Bronchial epithelial cell (primary cell): ENCODE data around the gene ACOX2. TPM values are rescaled to one million over a fixed set of nuclear protein-coding genes. Genes with fewer than 3 reads are reported as not detected.

Experiments used
- DNase-seq: peaks from one replicate; pipeline ENCODE4 v3.0.0-alpha.2; 2010; ENCODE audit warnings: low read depth
- FAIRE-seq: peaks from 2 replicates; lab custom pipeline; 2011; peaks lifted over from hg19 to GRCh38; lab: Jason Lieb, UNC
- H3K27me3 ChIP-seq: 2 replicates; pipeline ENCODE4 v1.5.1; 2011; ENCODE audit warnings: low read length; ENCODE audit not compliant: control insufficient read depth, insufficient read depth
- H3K36me3 ChIP-seq: 2 replicates; pipeline ENCODE4 v1.5.1; 2011; ENCODE audit warnings: low read length; ENCODE audit not compliant: control insufficient read depth, insufficient read depth
- H3K4me3 ChIP-seq: 2 replicates; pipeline ENCODE4 v1.5.1; 2011; ENCODE audit warnings: mild to moderate bottlenecking, low read depth, low read length, control low read depth
- total RNA-seq: library from RNA; depleted of rRNA; stranded (reverse); fragments of >200 nt; gene quantifications from 2 replicates; pipeline ENCODE4 v1.2.1, GENCODE V29; 2014
- TF ChIP-seq, protein P1 (sequence below): IDR thresholded peaks from 2 replicates; pipeline ENCODE4 v1.5.1; 2011; ENCODE audit warnings: mild to moderate bottlenecking, moderate library complexity, low read length, control low read depth, inconsistent platforms; ENCODE audit not compliant: insufficient read depth, severe bottlenecking

Gene ACOX2
- total RNA-seq, 1 donor from 2014 or later, result 0.26 TPM

DNA sequence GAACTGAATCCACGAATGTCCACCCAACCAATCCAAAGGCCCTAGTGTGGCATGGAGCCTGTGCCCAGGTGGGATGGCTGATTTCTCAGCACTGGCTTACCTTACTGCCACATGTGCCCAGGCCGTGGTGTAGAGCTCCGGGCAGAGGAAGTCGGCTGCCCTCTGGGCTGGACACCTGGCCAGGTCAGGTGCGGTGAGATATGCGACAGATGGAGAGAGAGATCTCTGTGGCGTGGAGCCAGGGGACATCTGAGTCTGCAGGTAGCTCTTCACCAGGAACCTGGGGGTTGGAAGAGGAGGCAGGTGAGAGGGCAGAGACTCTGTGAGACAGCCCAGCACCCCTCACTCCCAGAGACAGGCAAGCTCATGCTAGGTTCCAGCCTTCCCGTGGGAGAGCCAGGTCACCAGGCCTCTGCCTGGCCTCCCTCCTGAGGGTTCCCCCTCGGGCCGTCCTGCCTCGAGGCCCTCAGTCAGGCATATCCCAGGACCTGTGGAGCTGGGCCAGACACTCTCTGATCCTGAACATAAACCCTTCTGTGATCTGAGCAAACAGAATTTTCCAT is 12.6 kb downstream of the ACOX2 start:
- no peak for FAIRE-seq
- Histone ChIP-seq H3K36me3 (no peaks in the 10 kb centered on the region), H3K27me3 (no peaks in the 10 kb centered on the region), H3K4me3 (no peak overlapping the region)
- TF ChIP-seq, protein P1, sequence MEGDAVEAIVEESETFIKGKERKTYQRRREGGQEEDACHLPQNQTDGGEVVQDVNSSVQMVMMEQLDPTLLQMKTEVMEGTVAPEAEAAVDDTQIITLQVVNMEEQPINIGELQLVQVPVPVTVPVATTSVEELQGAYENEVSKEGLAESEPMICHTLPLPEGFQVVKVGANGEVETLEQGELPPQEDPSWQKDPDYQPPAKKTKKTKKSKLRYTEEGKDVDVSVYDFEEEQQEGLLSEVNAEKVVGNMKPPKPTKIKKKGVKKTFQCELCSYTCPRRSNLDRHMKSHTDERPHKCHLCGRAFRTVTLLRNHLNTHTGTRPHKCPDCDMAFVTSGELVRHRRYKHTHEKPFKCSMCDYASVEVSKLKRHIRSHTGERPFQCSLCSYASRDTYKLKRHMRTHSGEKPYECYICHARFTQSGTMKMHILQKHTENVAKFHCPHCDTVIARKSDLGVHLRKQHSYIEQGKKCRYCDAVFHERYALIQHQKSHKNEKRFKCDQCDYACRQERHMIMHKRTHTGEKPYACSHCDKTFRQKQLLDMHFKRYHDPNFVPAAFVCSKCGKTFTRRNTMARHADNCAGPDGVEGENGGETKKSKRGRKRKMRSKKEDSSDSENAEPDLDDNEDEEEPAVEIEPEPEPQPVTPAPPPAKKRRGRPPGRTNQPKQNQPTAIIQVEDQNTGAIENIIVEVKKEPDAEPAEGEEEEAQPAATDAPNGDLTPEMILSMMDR, result no peak
- DNase-seq, result no peak

DNA sequence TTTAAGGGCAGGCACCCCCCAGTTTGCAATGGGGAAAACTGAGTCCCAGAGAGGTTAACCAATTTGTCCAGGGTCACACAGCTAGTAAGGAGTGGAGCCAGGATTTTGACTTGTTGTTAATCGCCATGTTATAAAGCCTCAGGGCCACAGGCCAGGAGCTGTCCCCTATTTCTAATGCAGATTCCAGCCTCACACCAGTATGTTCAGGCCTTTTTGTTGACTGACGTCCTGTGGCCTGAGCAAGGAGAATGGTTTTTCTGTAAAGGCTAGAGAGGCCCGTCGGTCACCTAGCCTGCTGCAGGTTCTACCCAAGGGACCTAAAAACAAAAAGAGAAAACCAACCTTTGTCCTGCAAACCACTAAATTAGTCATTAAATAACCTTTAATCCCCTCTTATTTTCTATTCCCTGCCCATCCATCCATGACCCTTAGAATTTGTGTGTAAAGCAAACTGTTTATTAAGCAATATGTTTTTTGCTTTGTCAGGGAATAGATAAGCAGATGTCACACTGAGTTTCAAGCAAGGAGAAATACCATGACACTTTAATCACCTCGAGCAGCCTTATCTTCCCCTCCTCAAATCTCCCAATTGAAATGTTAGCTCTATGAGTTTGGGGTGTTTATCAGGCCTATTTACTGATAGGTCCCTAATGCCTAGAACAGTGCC is 14.1 kb downstream of the ACOX2 start:
- H3K36me3 ChIP-seq, result no peaks in the 10 kb centered on the region
- TF ChIP-seq, protein P1, result no peak
- no peak for FAIRE-seq

DNA sequence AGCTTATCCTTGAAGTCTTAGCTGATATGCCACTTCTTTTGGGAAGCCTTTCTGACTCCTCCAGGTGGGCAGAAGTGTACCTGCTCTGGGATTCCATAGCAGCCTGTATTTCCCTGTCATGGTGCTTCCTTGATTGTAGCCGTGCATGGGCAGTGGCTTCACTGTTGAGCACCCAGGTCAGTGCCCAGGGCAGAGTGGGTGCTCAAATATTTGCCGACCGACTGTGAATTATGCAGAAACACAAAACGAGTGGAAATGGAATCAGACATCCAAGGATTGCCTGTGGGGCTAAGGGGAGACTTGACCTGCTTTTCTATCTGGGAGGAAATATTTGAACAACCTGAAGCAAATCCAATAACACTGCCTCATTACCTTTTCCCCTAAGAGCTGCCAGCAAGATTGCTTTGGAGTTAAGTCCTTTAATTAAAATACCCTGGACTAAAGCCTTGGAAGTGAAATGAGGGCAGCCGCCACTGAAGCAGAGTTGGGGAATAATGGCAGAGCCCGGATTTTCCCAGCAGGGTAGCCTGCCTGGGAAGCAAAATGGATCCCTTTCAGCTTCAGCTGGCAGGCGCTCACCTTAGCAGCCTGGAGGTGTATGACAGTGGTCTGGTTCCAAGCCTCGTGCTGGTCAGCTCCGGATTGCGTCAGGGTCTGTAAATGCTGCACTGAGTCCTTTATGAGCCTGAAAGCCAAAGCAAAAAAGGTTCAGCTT is 14.9 kb downstream of the ACOX2 start:
- no peaks in the 10 kb centered on the region for H3K27me3 ChIP-seq
- TF ChIP-seq, protein P1, result no peak
- H3K36me3 ChIP-seq, result no peaks in the 10 kb centered on the region
- DNase-seq (no peak), FAIRE-seq (no peak)
- H3K4me3 ChIP-seq, result no peak overlapping the region

More for the DNA sequence above, 14.1 kb downstream of the ACOX2 start:
- Histone ChIP-seq H3K27me3 (no peaks in the 10 kb centered on the region), H3K4me3 (no peak overlapping the region)
- DNase-seq, result no peak

DNA sequence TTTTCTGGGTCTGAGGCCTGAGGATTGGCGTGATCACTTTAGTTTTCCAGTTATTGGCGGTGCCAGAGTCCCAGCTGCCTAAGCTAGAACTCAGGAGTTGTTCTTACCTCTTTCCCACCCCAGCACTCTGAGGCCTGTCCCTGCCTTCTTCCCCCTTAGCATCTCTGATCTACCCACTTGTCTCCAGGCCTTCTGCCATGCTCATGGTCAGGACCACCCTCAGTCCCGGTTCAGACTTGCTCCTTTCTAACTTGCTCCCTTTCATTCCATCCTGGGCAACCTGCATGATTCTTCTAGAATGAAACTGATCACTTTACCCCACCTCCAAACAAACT is 15.7 kb downstream of the ACOX2 start:
- Histone ChIP-seq H3K36me3 (no peaks in the 10 kb centered on the region), H3K4me3 (no peak overlapping the region), H3K27me3 (no peaks in the 10 kb centered on the region)
- DNase-seq, result no peak
- FAIRE-seq, result no peak
- TF ChIP-seq, protein P1, result no peak

DNA sequence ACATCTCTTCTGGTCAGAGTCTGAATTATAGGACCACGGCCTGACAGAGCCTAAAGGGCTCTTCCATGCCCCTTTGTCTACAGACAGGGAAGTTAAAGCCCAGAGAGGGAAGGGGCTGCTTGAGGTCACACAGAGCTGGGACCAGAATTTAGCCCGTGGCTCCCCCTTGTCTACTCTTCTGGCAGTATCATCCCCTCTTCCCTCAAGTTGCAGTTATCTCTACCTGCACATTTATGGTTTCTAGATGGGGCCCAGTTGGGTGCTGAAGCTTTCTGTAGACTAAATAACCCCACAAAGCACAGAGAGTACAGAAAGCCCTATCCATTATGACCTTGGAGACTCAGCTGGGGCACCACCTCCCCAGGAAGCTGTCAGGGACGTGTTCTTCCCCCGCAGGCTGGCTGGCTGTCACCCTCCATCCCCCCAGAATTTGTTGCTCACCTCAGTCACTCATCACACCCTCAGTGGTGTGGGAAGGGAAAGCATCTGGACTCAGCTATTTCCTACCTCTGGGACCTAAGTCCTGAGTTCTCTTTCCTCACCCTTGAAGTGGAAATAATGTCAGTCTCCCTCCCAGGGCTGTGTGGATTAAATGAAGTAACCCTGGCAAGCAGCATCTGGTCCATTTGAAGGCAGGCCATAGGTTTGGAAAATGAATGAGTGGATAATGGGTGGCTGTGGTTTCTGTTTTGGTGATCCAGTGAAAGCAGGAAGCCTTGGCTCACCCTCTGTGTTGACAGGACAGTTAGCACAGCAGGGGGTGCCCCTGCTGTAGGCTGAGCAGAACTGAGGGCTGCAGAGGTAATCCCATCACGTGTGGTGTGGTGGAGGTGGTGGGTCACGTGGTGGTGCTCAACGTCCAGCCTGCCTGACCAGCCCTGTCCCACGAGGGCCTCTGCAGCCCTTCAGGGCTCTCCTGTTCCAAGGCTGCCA is 16.3 kb downstream of the ACOX2 start:
- Histone ChIP-seq H3K27me3 (no peaks in the 10 kb centered on the region), H3K4me3 (no peak overlapping the region), H3K36me3 (no peaks in the 10 kb centered on the region)
- TF ChIP-seq, protein P1, result no peak
- peak; percentile 94 for FAIRE-seq
- no peak for DNase-seq
